ENCODE data around the gene CLCF1. TPM values are rescaled to one million over a fixed set of nuclear protein-coding genes. Genes with fewer than 3 reads are reported as not detected.

Gene CLCF1
- total RNA-seq, 1 donor: 4.7 TPM

GRCh38 chr11:67412495-67413179 lies 39.2 kb upstream of the CLCF1 start:
- no peak for DNase-seq (ENCODE audit: low read depth)
- TF ChIP-seq CTCF (IDR thresholded peaks at IDR 0.05; ENCODE audit: insufficient read depth, low read depth, low read length): no peak
- no peak overlapping the region for H3K4me3 ChIP-seq (ENCODE audit: low read depth, low read length)

GRCh38 chr11:67411785-67412152 lies 38.4 kb upstream of the CLCF1 start:
- no peak for TF ChIP-seq CTCF (IDR thresholded peaks at IDR 0.05; ENCODE audit: insufficient read depth, low read depth, low read length)
- no peak overlapping the region for H3K4me3 ChIP-seq (ENCODE audit: low read depth, low read length)
- no peak for DNase-seq (ENCODE audit: low read depth)

GRCh38 chr11:67410984-67411784 lies 37.8 kb upstream of the CLCF1 start:
- no peak for TF ChIP-seq CTCF (IDR thresholded peaks at IDR 0.05; ENCODE audit: insufficient read depth, low read depth, low read length)
- H3K4me3 ChIP-seq (ENCODE audit: low read depth, low read length): no peak overlapping the region
- no peak for DNase-seq (ENCODE audit: low read depth)

GRCh38 chr11:67410369-67410831 lies 37.0 kb upstream of the CLCF1 start:
- no peak for TF ChIP-seq CTCF (IDR thresholded peaks at IDR 0.05; ENCODE audit: insufficient read depth, low read depth, low read length)
- DNase-seq (ENCODE audit: low read depth): no peak
- no peak overlapping the region for H3K4me3 ChIP-seq (ENCODE audit: low read depth, low read length)

- no peak for TF ChIP-seq CTCF (IDR thresholded peaks at IDR 0.05; ENCODE audit: insufficient read depth, low read depth, low read length)
- DNase-seq (ENCODE audit: low read depth): no peak
- no peak overlapping the region for H3K4me3 ChIP-seq (ENCODE audit: low read depth, low read length)
These were observed 36.5 kb upstream of the CLCF1 start for GRCh38 chr11:67409781-67410368.

- DNase-seq (ENCODE audit: low read depth): no peak
- H3K4me3 ChIP-seq (ENCODE audit: low read depth, low read length): no peak overlapping the region
- TF ChIP-seq CTCF (IDR thresholded peaks at IDR 0.05; ENCODE audit: insufficient read depth, low read depth, low read length): no peak
These were observed 35.9 kb upstream of the CLCF1 start for GRCh38 chr11:67409261-67409666.

Data from fibroblast of villous mesenchyme (primary cell).